HCT116 (cell line): ENCODE results near the gene MN1. TPM values are rescaled to one million over a fixed set of nuclear protein-coding genes. Genes with fewer than 3 reads are reported as not detected.

Experiments
- ATAC-seq: fragments of 200-7000 bp; cut with Tn5 transposase; 2 replicates; pipeline ENCODE4 v1.9.1; 2020; ENCODE audit warnings: mild to moderate bottlenecking, moderate library complexity
- BruUV-seq: library from RNA; stranded (reverse); fragments of 400-500 nt; replicated peaks from 2 replicates; lab custom pipeline; 2021; lab: Mats Ljungman, UMichigan
- CTCF ChIA-PET: fragments of 300-600 bp; sonication (Branson Sonifier 250); formaldehyde crosslinking; loops from one replicate; lab custom pipeline; 2021; ENCODE audit warnings: antibody characterized with exemption; lab: Charles Lee
- POLR2A ChIA-PET: fragments of 300-600, 350-600 bp; sonication (Branson Sonifier 250); formaldehyde crosslinking; loops from one replicate; lab custom pipeline; 2021; ENCODE audit warnings: antibody characterized with exemption; lab: Charles Lee
- RAD21 ChIA-PET, 2 experiments: fragments of 300-600 bp; sonication (Branson Sonifier 250); formaldehyde crosslinking; loops; one replicate each; lab custom pipeline; 2023; ENCODE audit warnings: low total read pairs in 2 of 2; ENCODE audit not compliant: uncharacterized antibody in 2 of 2, unreplicated experiment in 2 of 2, low non-redundant PET in 1 of 2; lab: Charles Lee
- DNase-seq: peaks from one replicate; pipeline ENCODE4 v3.0.0-alpha.2; 2010; ENCODE audit warnings: low read depth, low spot score
- H2AFZ ChIP-seq: fragments of 200-600 bp; shearing (Covaris generic), sonication (generic); 2 replicates; pipeline ENCODE4 v1.6.1; 2017; ENCODE audit warnings: low read depth, mixed run types, mixed read lengths, antibody characterized with exemption, low read length; ENCODE audit not compliant: poor library complexity, severe bottlenecking
- H3K27ac ChIP-seq: 2 replicates; pipeline ENCODE4 v1.5.1; 2012; ENCODE audit warnings: low read depth, low read length
- H3K27me3 ChIP-seq: fragments of 200-600 bp; sonication (generic); 2 replicates; pipeline ENCODE4 v1.6.1; 2016; ENCODE audit warnings: mixed run types, low read length, mixed read lengths; ENCODE audit not compliant: insufficient read depth
- H3K36me3 ChIP-seq, 2 experiments: fragments of 200-500 bp in 1 of 2; fragments of 200-600 bp in 1 of 2; sonication (Bioruptor generic) in 1 of 2; sonication (generic) in 1 of 2; 2 replicates each; pipeline versions ENCODE4 v1.5.1 to v1.6.1; 2014 to 2016; ENCODE audit warnings: low read length in 2 of 2, inconsistent platforms in 1 of 2, mixed read lengths in 1 of 2, mixed run types in 1 of 2; ENCODE audit not compliant: insufficient read depth in 2 of 2, control insufficient read depth in 1 of 2
- H3K4me1 ChIP-seq, 2 experiments: fragments of 200-600 bp in 1 of 2; sonication (generic) in 1 of 2; 2 replicates each; pipeline versions ENCODE4 v1.5.1 to v1.6.1; 2012 to 2017; ENCODE audit warnings: low read length in 2 of 2, inconsistent platforms in 1 of 2, mild to moderate bottlenecking in 1 of 2, mixed read lengths in 1 of 2, mixed run types in 1 of 2, moderate library complexity in 1 of 2; ENCODE audit not compliant: insufficient read depth in 2 of 2, control insufficient read depth in 1 of 2
- H3K4me2 ChIP-seq: fragments of 200-600 bp; sonication (generic); 2 replicates; pipeline ENCODE4 v1.6.1; 2017; ENCODE audit warnings: mixed run types, low read length, mixed read lengths
- H3K4me3 ChIP-seq, 2 experiments: fragments of 200-600 bp in 1 of 2; sonication (generic) in 1 of 2; replicated peaks in 1 of 2; 2 replicates each; pipeline ENCODE4 v1.5.1; 2011 to 2016; ENCODE audit warnings: low read length in 2 of 2, control low read depth in 1 of 2, low read depth in 1 of 2, mild to moderate bottlenecking in 1 of 2, mixed read lengths in 1 of 2, mixed run types in 1 of 2
- H3K79me2 ChIP-seq: fragments of 200-600 bp; sonication (generic); 2 replicates; pipeline ENCODE4 v1.6.1; 2017; ENCODE audit warnings: mild to moderate bottlenecking, mixed run types, low read length, moderate library complexity, mixed read lengths; ENCODE audit not compliant: insufficient read depth
- H3K9ac ChIP-seq: fragments of 200-600 bp; sonication (generic); 2 replicates; pipeline ENCODE4 v1.6.1; 2016; ENCODE audit warnings: low read length, mixed read lengths
- H3K9me2 ChIP-seq: fragments of 200-600 bp; sonication (generic), shearing (Covaris generic); 2 replicates; pipeline ENCODE4 v1.6.1; 2017; ENCODE audit warnings: mixed run types, mild to moderate bottlenecking, moderate library complexity; ENCODE audit not compliant: insufficient read depth
- H3K9me3 ChIP-seq, 2 experiments: fragments of 200-500 bp in 1 of 2; fragments of 200-600 bp in 1 of 2; sonication (Bioruptor generic) in 1 of 2; sonication (generic) in 1 of 2; 2 replicates each; pipeline ENCODE4 v1.6.1; 2014 to 2017; ENCODE audit warnings: low read length in 2 of 2, mixed read lengths in 2 of 2, inconsistent platforms in 1 of 2, low read depth in 1 of 2, mild to moderate bottlenecking in 1 of 2, mixed run types in 1 of 2, moderate library complexity in 1 of 2; ENCODE audit not compliant: control insufficient read depth in 1 of 2, insufficient read depth in 1 of 2
- H4K20me1 ChIP-seq: fragments of 200-600 bp; sonication (generic), shearing (Covaris generic); 2 replicates; pipeline ENCODE4 v1.6.1; 2017; ENCODE audit warnings: mixed run types, mild to moderate bottlenecking, moderate library complexity; ENCODE audit not compliant: insufficient read depth
- CBX3 ChIP-seq: IDR thresholded peaks from 2 replicates; pipeline ENCODE4 v1.6.1; 2012; ENCODE audit warnings: low read depth
- CEBPB ChIP-seq: IDR thresholded peaks from 2 replicates; pipeline ENCODE4 v1.6.1; 2012; ENCODE audit warnings: low read depth
- EGR1 ChIP-seq: IDR thresholded peaks from 2 replicates; pipeline ENCODE4 v1.6.1; 2012; ENCODE audit warnings: low read depth
- ELF1 ChIP-seq: IDR thresholded peaks from 2 replicates; pipeline ENCODE4 v1.6.1; 2012; ENCODE audit warnings: low read depth, borderline replicate concordance
- EZH2phosphoT487 ChIP-seq: fragments of 200-600 bp; IDR thresholded peaks from 2 replicates; pipeline ENCODE4 v1.6.1; 2018; ENCODE audit warnings: antibody characterized with exemption, borderline replicate concordance
- POLR2A ChIP-seq: IDR thresholded peaks from 2 replicates; pipeline ENCODE4 v1.7.0; 2011; ENCODE audit warnings: borderline replicate concordance; ENCODE audit not compliant: insufficient read depth, insufficient read length; ENCODE audit errors: extremely low read depth
- POLR2AphosphoS5 ChIP-seq: IDR thresholded peaks from 2 replicates; pipeline ENCODE4 v1.6.1; 2011; ENCODE audit warnings: mild to moderate bottlenecking, low read depth, low read length, moderate library complexity
- RAD21 ChIP-seq: IDR thresholded peaks from 2 replicates; pipeline ENCODE4 v1.6.1; 2012; ENCODE audit warnings: low read depth, mild to moderate bottlenecking
- SIN3A ChIP-seq: IDR thresholded peaks from 2 replicates; pipeline ENCODE4 v1.6.1; 2012; ENCODE audit warnings: low read depth
- SP1 ChIP-seq: IDR thresholded peaks from 2 replicates; pipeline ENCODE4 v1.6.1; 2012; ENCODE audit warnings: low read depth
- SRF ChIP-seq: IDR thresholded peaks from 2 replicates; pipeline ENCODE4 v1.6.1; 2012; ENCODE audit warnings: low read depth
- TCF7L2 ChIP-seq: IDR thresholded peaks from 2 replicates; pipeline ENCODE4 v1.7.0; 2011; ENCODE audit warnings: borderline replicate concordance, inconsistent platforms; ENCODE audit not compliant: insufficient read depth, insufficient read length; ENCODE audit errors: extremely low read depth
- ZFX ChIP-seq: fragments of 450-650 bp; IDR thresholded peaks from 2 replicates; pipeline ENCODE4 v1.6.1; 2017
- ZNF274 ChIP-seq: fragments of 200-500 bp; sonication (Bioruptor generic); IDR thresholded peaks from 2 replicates; pipeline ENCODE4 v1.6.1; 2014; ENCODE audit warnings: mild to moderate bottlenecking, low read depth, low read length, inconsistent platforms
- intact Hi-C: fragments of 100-400 bp; cut with micrococcal nuclease; formaldehyde crosslinking; loops from 2 replicates; pipeline ENCODE4 v1.10.0; 2022
- total RNA-seq: library from RNA; stranded (reverse); gene quantifications from one replicate; pipeline ENCODE4 v1.2.1, GENCODE V29; 2021; ENCODE audit not compliant: unreplicated experiment
- TF ChIP-seq, protein P1 (sequence below): IDR thresholded peaks from 2 replicates; pipeline ENCODE4 v1.6.1; 2012
- TF ChIP-seq, protein P2 (sequence below), 3 experiments: fragments of 200-600 bp in 1 of 3; sonication (generic) in 1 of 3; IDR thresholded peaks in 2 of 3; conservative IDR thresholded peaks in 1 of 3; 2 replicates each; pipeline ENCODE4 v1.5.1; 2012 to 2017; ENCODE audit warnings: low read depth in 2 of 3, low read length in 2 of 3, antibody characterized with exemption in 1 of 3, borderline replicate concordance in 1 of 3, control low read depth in 1 of 3, mild to moderate bottlenecking in 1 of 3, mixed read lengths in 1 of 3, mixed run types in 1 of 3, moderate library complexity in 1 of 3; ENCODE audit not compliant: insufficient read depth in 1 of 3
- TF ChIP-seq, protein P3 (sequence below): IDR thresholded peaks from 2 replicates; pipeline ENCODE4 v1.6.1; 2012; ENCODE audit warnings: low read depth

MN1 gene
- total RNA-seq, 1 experiment from 2014 or later = 2.9 TPM

- H3K27me3 ChIP-seq = no peaks in the 10 kb centered on the region
- DNase-seq = no peak
- no peaks in the 10 kb centered on the region for H3K79me2 ChIP-seq
- TF ChIP-seq EZH2phosphoT487 (no peak), POLR2AphosphoS5 (no peak), ZNF274 (no peak), ZFX (no peak), RAD21 (no peak), CEBPB (no peak), CBX3 (no peak), TCF7L2 (no peak), EGR1 (no peak), ELF1 (no peak), POLR2A (no peak), SRF (no peak), SIN3A (no peak), SP1 (no peak)
- TF ChIP-seq, protein P1, sequence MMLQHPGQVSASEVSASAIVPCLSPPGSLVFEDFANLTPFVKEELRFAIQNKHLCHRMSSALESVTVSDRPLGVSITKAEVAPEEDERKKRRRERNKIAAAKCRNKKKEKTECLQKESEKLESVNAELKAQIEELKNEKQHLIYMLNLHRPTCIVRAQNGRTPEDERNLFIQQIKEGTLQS = no peak
- TF ChIP-seq, protein P2, sequence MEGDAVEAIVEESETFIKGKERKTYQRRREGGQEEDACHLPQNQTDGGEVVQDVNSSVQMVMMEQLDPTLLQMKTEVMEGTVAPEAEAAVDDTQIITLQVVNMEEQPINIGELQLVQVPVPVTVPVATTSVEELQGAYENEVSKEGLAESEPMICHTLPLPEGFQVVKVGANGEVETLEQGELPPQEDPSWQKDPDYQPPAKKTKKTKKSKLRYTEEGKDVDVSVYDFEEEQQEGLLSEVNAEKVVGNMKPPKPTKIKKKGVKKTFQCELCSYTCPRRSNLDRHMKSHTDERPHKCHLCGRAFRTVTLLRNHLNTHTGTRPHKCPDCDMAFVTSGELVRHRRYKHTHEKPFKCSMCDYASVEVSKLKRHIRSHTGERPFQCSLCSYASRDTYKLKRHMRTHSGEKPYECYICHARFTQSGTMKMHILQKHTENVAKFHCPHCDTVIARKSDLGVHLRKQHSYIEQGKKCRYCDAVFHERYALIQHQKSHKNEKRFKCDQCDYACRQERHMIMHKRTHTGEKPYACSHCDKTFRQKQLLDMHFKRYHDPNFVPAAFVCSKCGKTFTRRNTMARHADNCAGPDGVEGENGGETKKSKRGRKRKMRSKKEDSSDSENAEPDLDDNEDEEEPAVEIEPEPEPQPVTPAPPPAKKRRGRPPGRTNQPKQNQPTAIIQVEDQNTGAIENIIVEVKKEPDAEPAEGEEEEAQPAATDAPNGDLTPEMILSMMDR (IDR thresholded peaks at IDR 0.05 in 2 of 3, conservative IDR thresholded peaks at IDR 0.05 in 1 of 3; ENCODE audit: borderline replicate concordance in 1 of 3, insufficient read depth in 1 of 3, low read depth in 2 of 3, low read length in 2 of 3) = no peak
- TF ChIP-seq, protein P3, sequence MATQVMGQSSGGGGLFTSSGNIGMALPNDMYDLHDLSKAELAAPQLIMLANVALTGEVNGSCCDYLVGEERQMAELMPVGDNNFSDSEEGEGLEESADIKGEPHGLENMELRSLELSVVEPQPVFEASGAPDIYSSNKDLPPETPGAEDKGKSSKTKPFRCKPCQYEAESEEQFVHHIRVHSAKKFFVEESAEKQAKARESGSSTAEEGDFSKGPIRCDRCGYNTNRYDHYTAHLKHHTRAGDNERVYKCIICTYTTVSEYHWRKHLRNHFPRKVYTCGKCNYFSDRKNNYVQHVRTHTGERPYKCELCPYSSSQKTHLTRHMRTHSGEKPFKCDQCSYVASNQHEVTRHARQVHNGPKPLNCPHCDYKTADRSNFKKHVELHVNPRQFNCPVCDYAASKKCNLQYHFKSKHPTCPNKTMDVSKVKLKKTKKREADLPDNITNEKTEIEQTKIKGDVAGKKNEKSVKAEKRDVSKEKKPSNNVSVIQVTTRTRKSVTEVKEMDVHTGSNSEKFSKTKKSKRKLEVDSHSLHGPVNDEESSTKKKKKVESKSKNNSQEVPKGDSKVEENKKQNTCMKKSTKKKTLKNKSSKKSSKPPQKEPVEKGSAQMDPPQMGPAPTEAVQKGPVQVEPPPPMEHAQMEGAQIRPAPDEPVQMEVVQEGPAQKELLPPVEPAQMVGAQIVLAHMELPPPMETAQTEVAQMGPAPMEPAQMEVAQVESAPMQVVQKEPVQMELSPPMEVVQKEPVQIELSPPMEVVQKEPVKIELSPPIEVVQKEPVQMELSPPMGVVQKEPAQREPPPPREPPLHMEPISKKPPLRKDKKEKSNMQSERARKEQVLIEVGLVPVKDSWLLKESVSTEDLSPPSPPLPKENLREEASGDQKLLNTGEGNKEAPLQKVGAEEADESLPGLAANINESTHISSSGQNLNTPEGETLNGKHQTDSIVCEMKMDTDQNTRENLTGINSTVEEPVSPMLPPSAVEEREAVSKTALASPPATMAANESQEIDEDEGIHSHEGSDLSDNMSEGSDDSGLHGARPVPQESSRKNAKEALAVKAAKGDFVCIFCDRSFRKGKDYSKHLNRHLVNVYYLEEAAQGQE = no peak
- TF ChIP-seq, all 23 proteins: peak for 0
- H3K9me3 ChIP-seq = no peaks in the 10 kb centered on the region
- POLR2A ChIA-PET = no interaction called here
- H3K9ac ChIP-seq = no peak overlapping the region
- no peak for ATAC-seq
- RAD21 ChIA-PET = no interaction called here
- no peaks in the 10 kb centered on the region for H3K4me1 ChIP-seq
- H3K4me3 ChIP-seq = no peak overlapping the region
- no TSS peak for BruUV-seq
- intact Hi-C loops = no loop called here
- no peak overlapping the region for H3K4me2 ChIP-seq
- H3K27ac ChIP-seq = no peak overlapping the region
- H3K36me3 ChIP-seq = no peaks in the 10 kb centered on the region
- no peaks in the 10 kb centered on the region for H4K20me1 ChIP-seq
- H3K9me2 ChIP-seq = no peaks in the 10 kb centered on the region
- CTCF ChIA-PET = no interaction called here
- no peak overlapping the region for H2AFZ ChIP-seq
Measured at GRCh38 chr22:27793576-27793975, 8.0 kb downstream of the MN1 start.
